ENCODE results near the gene COPE. TPM values are rescaled to one million over a fixed set of nuclear protein-coding genes. Genes with fewer than 3 reads are reported as not detected.
"Not testable (repeated sequence)": the region's sequence is repeated elsewhere in the genome, so short reads cannot be mapped to it uniquely, and the experiment has no call there.

The COPE gene
- total RNA-seq, 1 experiment from 2014 or later, result 310 TPM

DNA sequence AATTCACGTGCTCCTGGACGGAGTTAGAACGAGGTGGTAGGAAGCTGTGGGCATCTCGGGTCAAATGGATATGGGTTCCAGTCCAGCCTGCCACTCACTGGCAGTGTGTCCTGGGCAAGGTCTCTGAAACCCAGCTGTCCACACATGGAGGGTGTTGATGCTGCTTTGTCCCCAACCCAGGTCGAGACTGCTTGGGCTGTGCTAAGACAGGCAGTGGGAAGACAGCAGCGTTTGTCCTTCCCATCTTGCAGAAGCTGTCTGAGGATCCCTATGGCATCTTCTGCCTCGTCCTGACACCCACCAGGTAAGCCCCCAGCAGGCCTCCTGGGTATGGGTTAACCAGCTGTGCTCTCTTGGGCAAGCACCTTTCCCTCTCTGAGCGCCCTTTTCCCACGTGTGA is 1.2 kb upstream of the COPE start:
- CTCF ChIA-PET, result interaction anchor here (0.6 to 1.4 kb wide), 3 partner anchors 10 to 332 kb away, joined by 3 to 11 read pairs (median 3); partner anchors contain the start of gene REX1BD
- no TSS peak for BruUV-seq (replicated peaks)

DNA sequence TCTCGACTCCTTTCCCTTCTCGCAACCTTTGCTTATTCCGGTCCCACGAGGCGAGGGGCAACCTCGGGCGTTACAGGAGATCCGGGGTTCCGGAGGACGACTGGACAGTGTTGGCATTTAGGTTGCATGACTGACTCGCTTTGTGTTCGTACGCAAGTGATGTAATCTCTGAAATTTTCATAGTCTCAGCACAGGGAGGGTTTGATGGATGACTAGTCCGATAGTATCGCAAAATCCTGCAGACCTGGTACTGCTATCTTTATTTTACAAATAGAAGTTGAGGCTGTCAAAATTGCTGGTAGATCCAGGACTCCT is 670 bp upstream of the COPE start:
- Mint-ChIP-seq H3K4me3 (ENCODE audit: unreplicated experiment) (peak overlapping the region; percentile 89), H3K36me3 (ENCODE audit: insufficient read depth, unreplicated experiment) (peaks cover 63% of the 10 kb centered on the region), H3K27ac (ENCODE audit: low read depth, unreplicated experiment) (peak overlapping the region; percentile 91), H3K9me3 (ENCODE audit: unreplicated experiment) (no peaks in the 10 kb centered on the region), H3K4me1 (ENCODE audit: insufficient read depth, unreplicated experiment) (peaks cover 14% of the 10 kb centered on the region), H3K27me3 (ENCODE audit: insufficient read depth, unreplicated experiment) (no peaks in the 10 kb centered on the region)
- intact Hi-C loops (cut with micrococcal nuclease), result loop anchor here (1.0 kb wide), 1 partner anchor 66 kb away; no protein-coding TSS in a partner anchor
- BruUV-seq (replicated peaks), result TSS peak; percentile 78
- DNase-seq (ENCODE audit: unreplicated experiment), result no peak
- ChIA-PET CTCF (interaction anchor here (0.5 to 3.4 kb wide), 8 partner anchors 8 to 154 kb away, joined by 3 to 32 read pairs (median 3); no protein-coding TSS in a partner anchor), POLR2A (interaction anchor here (0.6 to 4.9 kb wide), 25 partner anchors 9 to 639 kb away, joined by 3 to 37 read pairs (median 5); partner anchors contain the start of genes ELL, HOMER3, JUND and KXD1)
- TF ChIP-seq, protein P1, sequence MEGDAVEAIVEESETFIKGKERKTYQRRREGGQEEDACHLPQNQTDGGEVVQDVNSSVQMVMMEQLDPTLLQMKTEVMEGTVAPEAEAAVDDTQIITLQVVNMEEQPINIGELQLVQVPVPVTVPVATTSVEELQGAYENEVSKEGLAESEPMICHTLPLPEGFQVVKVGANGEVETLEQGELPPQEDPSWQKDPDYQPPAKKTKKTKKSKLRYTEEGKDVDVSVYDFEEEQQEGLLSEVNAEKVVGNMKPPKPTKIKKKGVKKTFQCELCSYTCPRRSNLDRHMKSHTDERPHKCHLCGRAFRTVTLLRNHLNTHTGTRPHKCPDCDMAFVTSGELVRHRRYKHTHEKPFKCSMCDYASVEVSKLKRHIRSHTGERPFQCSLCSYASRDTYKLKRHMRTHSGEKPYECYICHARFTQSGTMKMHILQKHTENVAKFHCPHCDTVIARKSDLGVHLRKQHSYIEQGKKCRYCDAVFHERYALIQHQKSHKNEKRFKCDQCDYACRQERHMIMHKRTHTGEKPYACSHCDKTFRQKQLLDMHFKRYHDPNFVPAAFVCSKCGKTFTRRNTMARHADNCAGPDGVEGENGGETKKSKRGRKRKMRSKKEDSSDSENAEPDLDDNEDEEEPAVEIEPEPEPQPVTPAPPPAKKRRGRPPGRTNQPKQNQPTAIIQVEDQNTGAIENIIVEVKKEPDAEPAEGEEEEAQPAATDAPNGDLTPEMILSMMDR (IDR thresholded peaks at IDR 0.05; ENCODE audit: unreplicated experiment), result no peak

More for the DNA sequence above, 1.2 kb upstream of the COPE start:
- H3K4me3 Mint-ChIP-seq (ENCODE audit: unreplicated experiment), result peak overlapping the region; percentile 89
- POLR2A ChIA-PET, result interaction anchor here (0.6 to 4.9 kb wide), 5 partner anchors 19 to 349 kb away, joined by 3 to 37 read pairs (median 26); partner anchors contain the start of genes HOMER3 and UBA52
- intact Hi-C loops (cut with micrococcal nuclease), result no loop called here
- H3K27me3 Mint-ChIP-seq (ENCODE audit: insufficient read depth, unreplicated experiment), result no peaks in the 10 kb centered on the region
- H3K36me3 Mint-ChIP-seq (ENCODE audit: insufficient read depth, unreplicated experiment), result peaks cover 62% of the 10 kb centered on the region
- peaks cover 14% of the 10 kb centered on the region for H3K4me1 Mint-ChIP-seq (ENCODE audit: insufficient read depth, unreplicated experiment)
- H3K27ac Mint-ChIP-seq (ENCODE audit: low read depth, unreplicated experiment), result peak overlapping the region; percentile 91
- no peak for DNase-seq (ENCODE audit: unreplicated experiment)
- TF ChIP-seq, protein P1 (IDR thresholded peaks at IDR 0.05; ENCODE audit: unreplicated experiment), result no peak
- H3K9me3 Mint-ChIP-seq (ENCODE audit: unreplicated experiment), result no peaks in the 10 kb centered on the region

DNA sequence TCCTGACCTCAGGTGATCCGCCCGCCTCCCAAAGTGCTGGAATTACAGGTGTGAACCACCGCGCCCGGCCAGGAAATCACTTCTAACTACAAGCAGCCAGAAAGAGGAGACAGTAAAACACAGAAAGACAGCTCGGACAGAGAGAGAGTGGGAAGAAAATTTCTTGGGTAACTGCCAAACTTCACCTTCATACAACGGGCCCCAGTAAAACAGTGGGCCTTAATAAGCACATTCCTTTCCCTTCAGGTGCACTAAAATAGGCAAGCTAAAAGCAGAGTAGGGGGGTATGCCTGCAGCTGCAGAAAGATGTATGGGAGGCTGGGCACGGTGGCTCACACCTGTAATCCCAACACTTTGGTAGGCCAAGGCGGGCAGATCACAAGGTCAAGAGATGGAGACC is 1.6 kb downstream of the COPE start:
- intact Hi-C loops (cut with micrococcal nuclease); BruUV-seq (replicated peaks); H3K27me3 Mint-ChIP-seq (ENCODE audit: insufficient read depth, unreplicated experiment); DNase-seq (ENCODE audit: unreplicated experiment); H3K9me3 Mint-ChIP-seq (ENCODE audit: unreplicated experiment): not testable (repeated sequence)
- CTCF ChIA-PET, result interaction anchor here (1.0 to 3.4 kb wide), 2 partner anchors 22 to 70 kb away, joined by 3 to 32 read pairs; partner anchors contain the start of gene CERS1
- H3K36me3 Mint-ChIP-seq (ENCODE audit: insufficient read depth, unreplicated experiment), result peaks cover 62% of the 10 kb centered on the region
- H3K4me3 Mint-ChIP-seq (ENCODE audit: unreplicated experiment), result peak overlapping the region; percentile 89
- peaks cover 14% of the 10 kb centered on the region for H3K4me1 Mint-ChIP-seq (ENCODE audit: insufficient read depth, unreplicated experiment)
- H3K27ac Mint-ChIP-seq (ENCODE audit: low read depth, unreplicated experiment), result peak overlapping the region; percentile 88
- POLR2A ChIA-PET, result interaction anchor here (1.7 to 4.9 kb wide), 3 partner anchors 10 to 51 kb away, joined by 8 to 37 read pairs (median 12); partner anchors contain the start of gene HOMER3

DNA sequence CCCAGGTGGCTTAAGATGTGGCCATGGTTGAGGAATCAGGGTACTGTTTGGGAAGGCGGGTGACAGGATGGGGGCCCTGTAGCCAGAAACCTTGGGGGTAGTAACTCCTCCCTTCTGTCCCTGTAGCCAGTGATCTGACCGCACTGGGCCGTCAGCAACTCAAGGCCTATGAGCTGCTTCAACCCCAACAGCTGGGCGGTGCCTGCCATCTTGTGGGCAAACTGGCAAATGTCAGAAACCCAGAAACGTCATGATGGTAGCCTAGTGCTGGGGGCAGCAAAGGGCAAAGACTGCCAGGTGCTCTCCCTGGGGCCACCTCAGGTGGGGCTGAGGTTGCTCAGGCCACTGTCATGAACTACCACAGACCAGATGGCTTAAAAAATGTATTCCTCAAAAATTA is 3.5 kb downstream of the COPE start:
- peak; percentile 58 for DNase-seq (ENCODE audit: unreplicated experiment)
- ChIA-PET POLR2A (interaction anchor here (0.7 to 1.2 kb wide), 4 partner anchors 71 to 344 kb away, joined by 3 to 5 read pairs (median 4); partner anchors contain the start of gene UBA52), CTCF (interaction anchor here (0.6 to 1.7 kb wide), 8 partner anchors 22 to 476 kb away, joined by 3 to 5 read pairs (median 3); no protein-coding TSS in a partner anchor)
- TF ChIP-seq, protein P1 (IDR thresholded peaks at IDR 0.05; ENCODE audit: unreplicated experiment), result peak; percentile 36
- Mint-ChIP-seq H3K27ac (ENCODE audit: low read depth, unreplicated experiment) (no peak overlapping the region), H3K4me3 (ENCODE audit: unreplicated experiment) (no peak overlapping the region), H3K36me3 (ENCODE audit: insufficient read depth, unreplicated experiment) (peaks cover 71% of the 10 kb centered on the region), H3K27me3 (ENCODE audit: insufficient read depth, unreplicated experiment) (no peaks in the 10 kb centered on the region), H3K4me1 (ENCODE audit: insufficient read depth, unreplicated experiment) (peaks cover 9% of the 10 kb centered on the region), H3K9me3 (ENCODE audit: unreplicated experiment) (no peaks in the 10 kb centered on the region)
- intact Hi-C loops (cut with micrococcal nuclease), result no loop called here
- BruUV-seq (replicated peaks), result no TSS peak

Data from MCF 10A (cell line).